HG03460 (cell line): ENCODE results near the gene XPNPEP3.
"Not testable (repeated sequence)": the region's sequence is repeated elsewhere in the genome, so short reads cannot be mapped to it uniquely, and the experiment has no call there.

ENCODE experiments used
- ATAC-seq: cut with Tn5 transposase; IDR thresholded peaks from one replicate; pipeline ENCODE4 v1.9.1; 2021; ENCODE audit not compliant: unreplicated experiment

XPNPEP3 gene

GRCh38 chr22:40856513-40857308, at the start of gene XPNPEP3, which contains the start of gene ST13:
TSS of gene XPNPEP3 (plus strand) at chr22:40857148. CDS start at chr22:40857182, 34 bp downstream.
TSS of gene ST13 (minus strand) at chr22:40856639. CDS start at chr22:40856540, 99 bp downstream.
- ATAC-seq, result peak; percentile 91

DNA sequence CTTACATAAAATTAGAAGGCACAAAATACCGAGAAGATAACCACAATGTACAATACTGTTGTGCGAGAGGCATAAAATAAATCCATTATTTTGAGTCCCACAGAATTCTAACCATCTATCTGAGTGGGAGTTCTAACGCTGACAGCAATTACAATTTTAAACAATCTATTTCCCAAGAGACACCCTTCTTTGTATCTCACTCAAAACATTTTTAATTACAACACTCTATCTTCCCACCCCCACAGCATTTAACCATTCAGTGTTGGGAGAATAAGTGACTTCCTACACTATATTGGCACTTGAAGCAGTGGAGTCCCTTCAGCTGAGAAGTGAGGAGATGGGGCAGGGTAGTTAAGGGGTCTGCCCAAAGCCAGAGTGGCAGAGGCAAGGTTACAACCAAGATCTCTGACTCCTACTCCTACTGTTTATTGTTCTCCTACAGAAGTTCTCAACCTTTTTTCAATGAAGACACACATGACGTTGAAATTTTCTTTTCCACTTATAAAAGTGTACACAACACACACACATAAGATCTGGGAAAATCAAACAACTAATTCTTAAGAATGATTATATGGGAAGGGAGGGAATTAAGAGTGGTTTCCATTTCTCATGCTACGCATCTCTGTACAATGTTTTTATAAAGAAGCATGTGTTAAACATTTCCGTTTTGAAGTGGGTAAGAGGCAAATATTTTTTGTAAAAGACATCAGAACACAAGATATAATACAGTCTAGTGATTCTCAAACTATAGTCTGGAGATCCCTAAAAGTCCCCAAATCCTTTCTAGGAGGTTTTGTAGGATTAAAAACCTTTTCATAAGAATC, 48.7 kb upstream of the XPNPEP3 start:
- no peak for ATAC-seq

DNA sequence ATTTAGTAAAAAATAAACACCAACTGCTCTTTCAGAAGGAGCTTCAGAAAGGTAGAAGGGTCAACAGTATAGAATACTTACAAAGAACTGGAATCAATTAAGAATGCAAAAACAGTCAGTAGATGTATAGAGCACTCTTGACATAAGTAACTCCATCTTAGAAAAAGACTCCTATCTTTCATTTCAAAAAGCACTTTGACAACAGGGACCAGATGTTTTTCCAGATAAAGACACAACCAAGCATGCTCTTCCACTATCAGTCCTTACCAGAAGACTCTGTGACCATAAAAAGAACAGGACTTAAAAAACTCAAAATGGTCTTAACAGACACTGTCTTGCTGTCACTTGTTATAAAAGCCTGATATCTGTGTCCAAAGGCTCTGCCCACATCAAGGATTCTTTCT, 43.0 kb upstream of the XPNPEP3 start:
- no peak for ATAC-seq

- no peak for ATAC-seq
Observed at GRCh38 chr22:40817737-40818136, 39.2 kb upstream of the XPNPEP3 start.

DNA sequence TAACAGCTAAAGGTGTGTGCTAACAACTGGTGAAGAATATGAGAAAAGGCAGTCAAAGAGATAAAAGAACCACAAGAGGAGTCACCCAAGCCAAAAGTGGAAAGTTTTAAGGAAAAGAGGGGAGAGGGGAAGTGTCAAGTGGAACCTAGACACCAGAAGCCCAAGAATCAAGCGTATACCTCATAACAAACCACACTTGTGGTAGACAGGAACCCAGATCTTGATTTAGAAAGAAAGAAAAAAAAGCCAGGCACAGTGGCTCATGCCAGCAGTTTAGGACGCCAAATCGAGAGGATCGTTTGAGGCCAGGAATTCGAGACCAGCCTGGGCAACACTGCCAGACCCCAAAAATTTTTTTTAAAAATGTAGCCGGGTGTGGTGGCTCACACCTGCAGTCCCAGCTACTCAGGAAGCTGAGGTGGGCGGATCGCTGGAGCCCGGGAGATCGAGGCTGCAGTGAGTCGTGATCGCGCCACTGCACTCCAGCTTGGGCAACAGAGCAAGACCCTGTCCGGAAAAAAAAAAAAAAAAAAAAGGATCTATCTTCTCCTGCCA, 38.7 kb upstream of the XPNPEP3 start:
- ATAC-seq, result no peak

GRCh38 chr22:40818747-40819598, 38.0 kb upstream of the XPNPEP3 start, which contains the start of gene SLC25A17:
TSS of gene SLC25A17 (minus strand) at chr22:40819346. CDS start at chr22:40819248, 98 bp downstream.
- peak; percentile 78 for ATAC-seq

GRCh38 chr22:40819599-40820140, 37.3 kb upstream of the XPNPEP3 start:
- no peak for ATAC-seq

- ATAC-seq, result no peak
Observed at GRCh38 chr22:40823426-40823825, 33.5 kb upstream of the XPNPEP3 start.

GRCh38 chr22:40826292-40826691, 30.7 kb upstream of the XPNPEP3 start:
- not testable (repeated sequence) for ATAC-seq

- ATAC-seq, result no peak
Observed at GRCh38 chr22:40826984-40827741, 29.8 kb upstream of the XPNPEP3 start.

GRCh38 chr22:40829131-40829530, 27.8 kb upstream of the XPNPEP3 start:
- no peak for ATAC-seq

- ATAC-seq, result no peak
Observed at GRCh38 chr22:40834619-40835018, 22.3 kb upstream of the XPNPEP3 start.

DNA sequence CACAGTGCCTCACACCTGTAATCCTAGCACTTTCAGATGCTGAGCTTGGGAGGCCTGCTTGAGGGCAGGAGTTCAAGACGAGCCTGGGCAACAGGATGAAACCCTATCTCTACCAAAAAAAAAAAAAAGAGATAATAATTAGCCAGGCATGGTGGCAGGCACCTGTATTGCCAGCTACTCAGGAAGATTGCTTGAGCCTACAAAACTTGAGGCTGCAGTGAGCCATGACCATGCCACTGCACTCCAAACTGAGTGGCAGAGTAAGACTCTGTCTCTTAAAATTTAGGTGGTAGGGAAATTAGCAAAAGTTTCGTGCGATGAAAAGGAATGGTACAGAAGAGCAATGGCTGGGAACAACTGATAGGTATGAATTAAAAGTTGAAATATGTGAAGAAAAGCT, 18.5 kb upstream of the XPNPEP3 start:
- no peak for ATAC-seq

GRCh38 chr22:40844951-40845350, 12.0 kb upstream of the XPNPEP3 start:
- no peak for ATAC-seq

DNA sequence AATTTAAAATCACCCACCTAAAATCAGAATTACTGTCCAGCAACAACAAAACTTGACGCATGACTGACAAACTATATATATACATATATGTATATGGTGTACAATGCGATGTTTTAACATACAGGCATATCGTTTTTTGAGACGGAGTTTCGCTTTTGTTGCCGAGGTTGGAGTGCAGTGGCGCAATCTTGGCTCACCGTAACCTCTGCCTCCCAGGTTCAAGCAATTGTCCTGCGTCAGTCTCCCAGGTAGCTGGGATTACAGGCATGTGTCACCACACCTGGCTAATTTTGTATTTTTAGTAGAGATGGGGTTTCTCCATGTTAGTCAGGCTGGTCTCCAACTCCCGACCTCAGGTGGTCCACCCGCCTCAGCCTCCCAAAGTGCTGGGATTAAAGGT, 11.1 kb upstream of the XPNPEP3 start:
- not testable (repeated sequence) for ATAC-seq

DNA sequence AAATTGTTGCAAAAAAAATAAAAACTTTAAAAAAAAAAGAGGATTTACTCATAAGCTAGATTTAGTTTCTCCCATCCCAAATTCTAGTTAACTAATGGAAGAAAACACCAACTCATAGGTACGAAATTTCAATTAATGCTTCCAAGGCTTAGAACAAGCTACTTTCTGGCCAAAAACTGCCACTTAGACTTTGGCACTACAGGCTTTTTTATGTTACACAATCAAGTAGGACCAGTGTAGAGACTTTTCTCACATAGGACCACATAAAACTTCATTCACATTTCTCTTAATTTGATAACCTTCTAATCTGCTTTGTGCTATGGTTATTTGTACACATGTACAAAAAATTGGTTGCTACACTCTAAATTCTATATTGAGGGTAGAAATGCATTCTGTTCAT, 3.6 kb upstream of the XPNPEP3 start:
- no peak for ATAC-seq

DNA sequence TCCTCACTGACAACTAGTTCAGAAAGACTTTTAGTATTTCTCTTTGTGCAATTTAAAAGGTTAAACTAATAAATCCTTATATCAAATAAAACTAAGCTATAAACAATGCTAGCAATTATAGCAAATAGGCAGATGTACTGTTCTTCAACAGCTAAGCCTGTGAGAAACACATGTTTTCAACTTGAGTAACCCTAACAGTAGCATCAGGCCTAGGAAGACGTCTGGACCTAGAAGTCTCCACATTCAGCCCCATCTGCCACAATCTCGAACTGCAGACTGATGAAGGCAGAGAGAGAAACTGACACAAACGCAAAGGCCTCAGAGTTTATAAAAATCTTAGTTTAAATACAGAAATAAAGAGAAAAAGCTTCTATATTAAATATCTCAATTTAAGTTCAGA, 3.0 kb upstream of the XPNPEP3 start:
- no peak for ATAC-seq

GRCh38 chr22:40855071-40855978, 1.6 kb upstream of the XPNPEP3 start:
- ATAC-seq, result no peak
